ENCODE measurements around the gene BLM. TPM values are rescaled to one million over a fixed set of nuclear protein-coding genes. Genes with fewer than 3 reads are reported as not detected.

Gene BLM
- polyA plus RNA-seq, 1 donor (not counting 4 experiments of a cell fraction or from before 2014, with no cell fraction given) = 4.4 TPM

- Histone ChIP-seq H3K79me2 (ENCODE audit: control insufficient read depth, insufficient read depth, low read length) (no peaks in the 10 kb centered on the region), H3K36me3 (ENCODE audit: control insufficient read depth in 2 of 2, extremely low read depth in 1 of 2, insufficient read depth in 2 of 2, low read length in 2 of 2) (no peaks in the 10 kb centered on the region), H3K4me3 (ENCODE audit: control insufficient read depth in 2 of 3, extremely low read depth in 1 of 3, insufficient read depth in 2 of 3, low read depth in 1 of 3, low read length in 3 of 3) (no peak overlapping the region), H3K9me3 (ENCODE audit: control insufficient read depth, low read depth, low read length) (no peaks in the 10 kb centered on the region), H3K9me1 (ENCODE audit: control insufficient read depth, extremely low read depth, insufficient read depth, low read length) (no peaks in the 10 kb centered on the region), H3K4me2 (ENCODE audit: control insufficient read depth, extremely low read depth, insufficient read depth, low read depth, low read length) (no peak overlapping the region), H3K4me1 (ENCODE audit: control insufficient read depth, extremely low read depth, insufficient read depth, low read length) (peaks cover 9% of the 10 kb centered on the region), H2AFZ (ENCODE audit: control insufficient read depth, low read length) (no peak overlapping the region), H3K27ac (ENCODE audit: control insufficient read depth, insufficient read depth, low read length) (no peak overlapping the region), H3K27me3 (ENCODE audit: control insufficient read depth, extremely low read depth, insufficient read depth, low read length) (no peaks in the 10 kb centered on the region), H3K9ac (ENCODE audit: control insufficient read depth, extremely low read depth, insufficient read depth, low read length) (no peak overlapping the region), H4K20me1 (ENCODE audit: control insufficient read depth, extremely low read depth, insufficient read depth, low read length) (no peaks in the 10 kb centered on the region)
- TF ChIP-seq EZH2 (IDR thresholded peaks at IDR 0.05; ENCODE audit: low read length) (no peak), CTCF (optimal IDR thresholded peaks at IDR 0.05 in 1 of 3, IDR thresholded peaks at IDR 0.05 in 1 of 3, conservative IDR thresholded peaks at IDR 0.05 in 1 of 3; ENCODE audit: extremely low read depth in 1 of 3, insufficient read depth in 2 of 3, low read length in 3 of 3) (no peak)
- dilution Hi-C loops (cut with MboI; ENCODE audit: extremely low pct_ligation_motif_present, low sequenced_read_pairs) = no loop called here
- DNase-seq (ENCODE audit: low read depth, low spot score) (no peak), FAIRE-seq (no peak)
Measured at GRCh38 chr15:90837094-90837493, 119.9 kb downstream of the BLM start.

- FAIRE-seq (no peak), DNase-seq (ENCODE audit: low read depth, low spot score) (no peak)
- Histone ChIP-seq H4K20me1 (ENCODE audit: control insufficient read depth, extremely low read depth, insufficient read depth, low read length) (no peaks in the 10 kb centered on the region), H3K4me3 (ENCODE audit: control insufficient read depth in 2 of 3, extremely low read depth in 1 of 3, insufficient read depth in 2 of 3, low read depth in 1 of 3, low read length in 3 of 3) (no peak overlapping the region), H3K27ac (ENCODE audit: control insufficient read depth, insufficient read depth, low read length) (no peak overlapping the region), H3K9me1 (ENCODE audit: control insufficient read depth, extremely low read depth, insufficient read depth, low read length) (no peaks in the 10 kb centered on the region), H2AFZ (ENCODE audit: control insufficient read depth, low read length) (no peak overlapping the region), H3K36me3 (ENCODE audit: control insufficient read depth in 2 of 2, extremely low read depth in 1 of 2, insufficient read depth in 2 of 2, low read length in 2 of 2) (no peaks in the 10 kb centered on the region), H3K9ac (ENCODE audit: control insufficient read depth, extremely low read depth, insufficient read depth, low read length) (no peak overlapping the region), H3K4me2 (ENCODE audit: control insufficient read depth, extremely low read depth, insufficient read depth, low read depth, low read length) (no peak overlapping the region), H3K79me2 (ENCODE audit: control insufficient read depth, insufficient read depth, low read length) (no peaks in the 10 kb centered on the region), H3K9me3 (ENCODE audit: control insufficient read depth, low read depth, low read length) (no peaks in the 10 kb centered on the region), H3K27me3 (ENCODE audit: control insufficient read depth, extremely low read depth, insufficient read depth, low read length) (no peaks in the 10 kb centered on the region), H3K4me1 (ENCODE audit: control insufficient read depth, extremely low read depth, insufficient read depth, low read length) (peaks cover 9% of the 10 kb centered on the region)
- dilution Hi-C loops (cut with MboI; ENCODE audit: extremely low pct_ligation_motif_present, low sequenced_read_pairs) = no loop called here
- TF ChIP-seq CTCF (optimal IDR thresholded peaks at IDR 0.05 in 1 of 3, IDR thresholded peaks at IDR 0.05 in 1 of 3, conservative IDR thresholded peaks at IDR 0.05 in 1 of 3; ENCODE audit: extremely low read depth in 1 of 3, insufficient read depth in 2 of 3, low read length in 3 of 3) (no peak), EZH2 (IDR thresholded peaks at IDR 0.05; ENCODE audit: low read length) (no peak)
Measured at GRCh38 chr15:90838139-90838538, 121.0 kb downstream of the BLM start.

Data from keratinocyte (primary cell).